GM18520 (cell line): ENCODE measurements around the gene IKZF3.
"Not testable (repeated sequence)": the region's sequence is repeated elsewhere in the genome, so short reads cannot be mapped to it uniquely, and the experiment has no call there.

Experiments
- ATAC-seq: cut with Tn5 transposase; IDR thresholded peaks from one replicate; pipeline ENCODE4 v1.9.1; 2021; ENCODE audit not compliant: unreplicated experiment

Gene IKZF3

DNA sequence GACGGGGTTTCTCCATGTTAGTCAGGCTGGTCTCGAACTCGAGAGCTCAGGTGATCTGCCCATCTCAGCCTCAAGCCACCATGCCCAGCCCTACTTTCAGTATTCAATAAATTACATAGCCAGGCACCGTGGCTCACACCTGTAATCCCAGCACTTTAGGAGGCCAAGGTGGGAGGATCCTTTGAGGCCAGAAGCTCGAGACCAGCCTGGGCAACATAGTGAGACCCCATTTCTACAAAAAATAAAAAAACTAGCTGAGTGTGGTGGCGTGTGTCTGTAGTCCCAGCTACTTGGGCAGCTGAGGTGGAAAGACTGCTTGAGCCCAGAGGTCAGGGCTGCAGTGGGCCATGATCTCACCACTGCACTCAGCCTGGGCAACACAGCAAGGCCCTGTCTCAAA lies 142.0 kb downstream of the IKZF3 start:
- ATAC-seq: no peak

DNA sequence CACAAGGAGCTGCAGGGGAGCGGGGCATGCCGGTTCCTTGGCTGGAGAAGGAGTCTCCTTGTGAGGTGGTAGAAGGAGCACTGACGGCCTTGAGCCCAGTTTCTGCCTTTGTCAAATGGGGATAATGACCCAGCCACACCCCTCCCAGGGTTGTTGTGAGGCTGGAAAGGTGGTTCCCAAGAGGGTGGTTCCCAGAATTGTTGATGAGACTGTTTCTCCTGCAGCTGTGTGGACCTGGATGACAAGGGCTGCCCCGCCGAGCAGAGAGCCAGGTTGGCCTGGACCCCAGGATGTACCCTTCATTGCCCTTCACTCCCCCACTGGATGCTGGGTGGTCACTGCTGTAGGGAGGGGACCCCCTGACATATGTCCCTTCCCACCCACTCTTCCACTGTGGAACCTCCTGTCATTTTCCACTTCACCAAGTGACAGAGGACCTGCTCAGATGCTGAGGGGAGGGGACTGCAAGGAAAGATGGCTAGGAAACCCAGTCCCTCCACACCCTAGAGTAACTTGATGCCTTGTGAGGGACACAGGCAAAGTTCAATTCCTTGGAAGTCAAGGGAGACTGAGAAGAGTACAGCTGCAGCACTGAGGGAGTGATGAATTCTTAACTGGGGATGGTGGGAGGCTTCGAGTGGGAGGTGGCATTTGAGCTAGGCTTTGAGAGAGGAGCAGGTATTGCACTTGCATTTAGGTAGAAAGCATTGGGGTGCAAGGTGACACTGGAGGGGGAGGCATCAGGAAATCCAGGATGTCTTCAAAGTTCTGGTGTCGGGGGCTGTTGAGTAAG lies 144.4 kb downstream of the IKZF3 start:
- no peak for ATAC-seq

DNA sequence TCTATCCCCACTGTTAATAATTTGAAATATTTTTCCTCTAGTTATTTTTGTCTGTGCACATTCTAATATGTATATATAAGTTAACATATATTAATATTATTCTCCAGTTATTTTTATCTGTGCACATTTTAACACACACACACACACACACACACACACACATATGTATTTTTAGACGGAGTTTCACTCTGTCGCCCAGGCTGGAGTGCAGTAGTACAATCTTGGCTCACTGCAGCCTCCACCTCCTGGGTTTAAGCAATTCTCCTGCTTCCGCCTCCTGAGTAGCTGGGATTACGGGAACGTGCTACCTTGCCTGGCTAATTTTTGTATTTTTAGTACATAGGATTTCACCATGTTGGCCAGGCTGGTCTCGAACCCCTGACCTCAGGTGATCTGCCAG lies 146.5 kb downstream of the IKZF3 start:
- no peak for ATAC-seq

DNA sequence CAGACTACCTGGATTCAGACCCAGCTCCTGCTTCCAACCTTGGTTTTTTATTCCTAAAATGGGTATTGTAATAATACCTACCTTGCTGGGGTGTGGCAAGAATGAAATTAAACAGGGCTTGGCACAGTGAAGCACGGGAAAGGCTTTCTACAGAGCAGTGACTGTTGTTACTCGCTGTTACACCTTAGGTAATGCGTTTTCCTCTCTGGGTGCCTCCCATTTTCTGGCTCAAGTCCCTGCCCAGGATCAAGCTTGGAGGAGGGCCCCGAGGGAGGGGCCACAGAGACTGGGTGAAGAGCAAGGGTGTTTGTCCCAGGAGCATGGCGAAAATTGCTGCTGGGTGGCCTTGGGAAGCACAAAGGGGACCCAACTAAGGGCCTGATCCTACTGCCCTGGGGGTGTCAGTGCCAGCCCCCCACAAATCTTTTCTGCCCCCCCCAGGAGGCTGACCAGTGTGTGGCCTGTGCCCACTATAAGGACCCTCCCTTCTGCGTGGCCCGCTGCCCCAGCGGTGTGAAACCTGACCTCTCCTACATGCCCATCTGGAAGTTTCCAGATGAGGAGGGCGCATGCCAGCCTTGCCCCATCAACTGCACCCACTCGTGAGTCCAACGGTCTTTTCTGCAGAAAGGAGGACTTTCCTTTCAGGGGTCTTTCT lies 147.1 kb downstream of the IKZF3 start:
- ATAC-seq: no peak

DNA sequence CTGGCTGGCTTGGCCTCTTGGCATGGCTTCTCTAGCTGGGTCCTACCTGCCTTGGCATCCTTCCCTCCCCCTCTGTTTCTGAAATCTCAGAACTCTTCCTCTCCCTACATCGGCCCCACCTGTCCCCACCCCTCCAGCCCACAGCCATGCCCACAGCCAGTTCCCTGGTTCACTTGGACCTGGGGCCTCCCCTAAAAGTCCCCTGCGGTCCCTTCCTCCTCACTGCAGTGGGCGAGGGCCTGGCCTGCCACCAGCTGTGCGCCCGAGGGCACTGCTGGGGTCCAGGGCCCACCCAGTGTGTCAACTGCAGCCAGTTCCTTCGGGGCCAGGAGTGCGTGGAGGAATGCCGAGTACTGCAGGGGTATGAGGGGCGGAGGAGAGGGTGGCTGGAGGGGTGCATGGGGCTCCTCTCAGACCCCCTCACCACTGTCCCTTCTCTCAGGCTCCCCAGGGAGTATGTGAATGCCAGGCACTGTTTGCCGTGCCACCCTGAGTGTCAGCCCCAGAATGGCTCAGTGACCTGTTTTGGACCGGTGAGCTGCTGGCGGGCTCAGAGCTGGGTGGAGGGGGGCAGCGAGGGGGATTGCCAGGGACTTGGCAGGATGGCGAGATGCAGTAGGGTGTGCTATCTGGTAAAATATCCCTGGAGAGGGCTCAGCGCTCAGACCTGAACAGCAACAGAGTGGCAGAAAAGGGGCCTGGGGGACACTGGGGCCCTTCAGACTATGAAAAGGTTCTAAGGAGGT lies 147.9 kb downstream of the IKZF3 start:
- ATAC-seq: no peak

DNA sequence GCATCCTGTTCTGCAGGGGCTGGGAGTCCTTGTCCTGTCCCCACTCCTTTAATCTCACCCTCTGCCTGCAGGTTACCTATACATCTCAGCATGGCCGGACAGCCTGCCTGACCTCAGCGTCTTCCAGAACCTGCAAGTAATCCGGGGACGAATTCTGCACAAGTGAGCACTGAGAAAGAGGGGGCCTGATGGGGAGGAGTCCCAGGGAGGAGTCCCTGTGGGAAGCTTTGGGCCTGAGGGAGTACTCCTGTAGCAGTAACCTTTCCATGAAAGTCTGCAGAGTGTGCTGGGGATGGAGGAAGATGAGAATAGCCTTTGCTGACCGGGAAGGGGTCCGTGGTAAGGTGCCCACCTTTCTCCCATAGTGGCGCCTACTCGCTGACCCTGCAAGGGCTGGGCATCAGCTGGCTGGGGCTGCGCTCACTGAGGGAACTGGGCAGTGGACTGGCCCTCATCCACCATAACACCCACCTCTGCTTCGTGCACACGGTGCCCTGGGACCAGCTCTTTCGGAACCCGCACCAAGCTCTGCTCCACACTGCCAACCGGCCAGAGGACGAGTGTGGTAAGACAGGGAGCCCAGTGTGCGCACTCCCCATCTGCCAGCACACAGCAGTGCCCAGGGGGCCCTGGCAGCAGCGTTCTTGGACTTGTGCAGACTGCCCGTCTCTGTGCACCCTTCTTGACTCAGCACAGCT lies 148.6 kb downstream of the IKZF3 start:
- ATAC-seq: no peak

DNA sequence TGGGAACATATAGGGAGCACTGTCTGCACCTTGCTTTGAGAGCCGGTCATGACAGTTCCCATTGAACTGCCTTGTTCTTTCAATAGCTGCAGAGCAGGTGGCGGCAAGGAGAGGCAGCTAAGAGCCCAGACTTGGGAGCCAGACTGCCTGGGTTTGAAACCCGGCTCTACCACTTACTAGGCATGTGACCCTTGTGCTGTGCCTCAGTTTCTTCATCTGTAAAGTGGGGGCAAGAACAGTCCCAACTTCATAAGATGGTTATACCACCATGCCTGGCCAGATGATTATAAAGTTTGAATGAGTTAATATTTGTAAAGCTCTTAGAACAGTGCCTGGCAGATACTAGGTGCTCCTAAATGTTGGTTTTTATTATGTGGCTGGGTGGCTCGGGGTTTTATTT lies 149.9 kb downstream of the IKZF3 start:
- ATAC-seq: no peak

DNA sequence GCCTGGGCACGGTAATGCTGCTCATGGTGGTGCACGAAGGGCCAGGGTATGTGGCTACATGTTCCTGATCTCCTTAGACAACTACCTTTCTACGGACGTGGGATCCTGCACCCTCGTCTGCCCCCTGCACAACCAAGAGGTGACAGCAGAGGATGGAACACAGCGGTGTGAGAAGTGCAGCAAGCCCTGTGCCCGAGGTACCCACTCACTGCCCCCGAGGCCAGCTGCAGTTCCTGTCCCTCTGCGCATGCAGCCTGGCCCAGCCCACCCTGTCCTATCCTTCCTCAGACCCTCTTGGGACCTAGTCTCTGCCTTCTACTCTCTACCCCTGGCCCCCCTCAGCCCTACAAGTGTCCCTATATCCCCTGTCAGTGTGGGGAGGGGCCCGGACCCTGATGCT lies 152.3 kb downstream of the IKZF3 start:
- no peak for ATAC-seq

DNA sequence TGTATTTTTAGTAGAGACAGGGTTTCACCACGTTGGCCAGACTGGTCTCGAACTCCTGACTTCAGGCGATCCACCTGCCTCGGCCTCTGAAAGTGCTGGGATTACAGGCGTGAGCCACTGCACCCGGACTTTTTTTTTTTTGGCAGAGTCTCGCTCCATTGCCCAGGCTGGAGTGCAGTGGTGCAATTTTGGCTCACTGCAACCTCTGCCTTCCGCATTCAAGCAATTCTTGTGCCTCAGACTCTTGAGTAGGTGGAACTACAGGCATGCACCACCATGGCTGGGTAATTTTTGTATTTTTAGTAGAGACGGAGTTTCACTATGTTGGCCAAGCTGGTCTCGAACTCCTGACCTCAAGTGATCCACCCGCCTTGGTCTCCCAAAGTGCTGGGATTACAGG lies 153.0 kb downstream of the IKZF3 start:
- not testable (repeated sequence) for ATAC-seq

DNA sequence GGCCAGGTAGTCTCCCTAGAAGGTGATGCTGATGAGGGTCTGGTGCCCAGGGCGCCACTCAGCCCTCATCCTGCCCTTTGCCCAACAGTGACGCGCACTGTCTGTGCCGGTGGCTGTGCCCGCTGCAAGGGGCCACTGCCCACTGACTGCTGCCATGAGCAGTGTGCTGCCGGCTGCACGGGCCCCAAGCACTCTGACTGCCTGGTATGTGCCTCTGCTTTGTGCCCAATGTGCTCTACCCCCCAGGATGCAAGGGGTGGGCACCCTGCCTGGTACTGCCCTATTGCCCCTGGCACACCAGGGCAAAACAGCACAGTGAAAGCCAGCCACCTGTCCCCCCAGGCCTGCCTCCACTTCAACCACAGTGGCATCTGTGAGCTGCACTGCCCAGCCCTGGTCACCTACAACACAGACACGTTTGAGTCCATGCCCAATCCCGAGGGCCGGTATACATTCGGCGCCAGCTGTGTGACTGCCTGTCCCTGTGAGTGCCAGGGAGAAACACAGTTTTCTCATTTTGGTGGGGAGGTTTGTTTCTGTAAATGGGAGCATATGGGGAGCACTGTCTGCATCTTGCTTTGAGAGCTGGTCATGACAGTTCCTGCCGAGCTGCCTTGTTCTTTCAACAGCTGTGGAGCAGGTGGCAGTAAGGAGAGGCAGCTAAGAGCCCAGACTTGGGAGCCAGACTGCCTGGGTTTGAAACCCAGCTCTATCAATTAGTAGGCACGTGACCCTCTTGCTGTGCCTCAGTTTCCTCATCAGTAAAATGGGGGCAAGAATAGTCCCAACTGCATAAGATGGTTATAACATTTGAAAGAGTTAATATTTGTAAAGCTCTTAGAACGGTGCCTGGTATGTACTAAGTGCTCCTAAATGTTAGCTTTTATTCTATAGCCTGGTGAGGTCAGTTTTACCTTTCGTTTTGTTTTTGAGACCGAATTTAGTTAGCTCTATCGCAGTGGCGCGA lies 153.8 kb downstream of the IKZF3 start:
- no peak for ATAC-seq

DNA sequence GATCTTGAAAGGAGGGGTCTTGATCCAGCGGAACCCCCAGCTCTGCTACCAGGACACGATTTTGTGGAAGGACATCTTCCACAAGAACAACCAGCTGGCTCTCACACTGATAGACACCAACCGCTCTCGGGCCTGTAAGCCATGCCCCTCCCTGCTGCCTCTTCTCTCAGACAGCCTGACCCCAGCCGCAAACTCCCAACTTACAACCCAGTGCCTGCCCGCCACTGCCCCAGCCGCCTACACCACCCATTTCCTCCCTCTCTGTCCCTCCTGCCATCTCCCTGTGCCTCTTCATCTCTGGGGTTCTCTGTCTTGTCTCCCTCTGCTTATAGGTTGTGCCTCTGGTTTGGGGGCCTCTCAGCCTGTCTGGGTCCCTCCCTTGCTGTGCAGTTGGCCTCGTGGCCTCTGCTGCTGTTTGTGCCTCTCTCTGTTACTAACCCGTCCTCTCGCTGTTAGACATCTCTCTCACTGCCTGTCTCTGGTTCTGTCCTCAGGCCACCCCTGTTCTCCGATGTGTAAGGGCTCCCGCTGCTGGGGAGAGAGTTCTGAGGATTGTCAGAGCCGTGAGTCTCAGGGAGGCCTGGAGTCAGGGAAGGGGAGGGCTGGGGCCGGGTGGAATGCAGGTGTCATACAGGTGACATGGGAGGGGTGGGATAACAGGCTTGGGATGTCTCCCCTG lies 154.7 kb downstream of the IKZF3 start:
- ATAC-seq: no peak
